OCI-LY3 (cell line): ENCODE measurements around the gene DRD3.

Experiments used
- H2AFZ ChIP-seq: fragments of 200-600, 300-600 bp; shearing (Covaris generic); 2 replicates; pipeline ENCODE4 v1.6.0; 2014; ENCODE audit warnings: antibody characterized with exemption, low read depth, low read length
- H3K27ac ChIP-seq: fragments of 200-600, 300-600 bp; sonication (generic); 2 replicates; pipeline ENCODE4 v1.5.1; 2014; ENCODE audit warnings: mild to moderate bottlenecking, low read length, moderate library complexity, mixed read lengths
- H3K27me3 ChIP-seq: fragments of 200-600, 300-600 bp; sonication (generic); 2 replicates; pipeline ENCODE4 v1.6.1; 2014; ENCODE audit warnings: low read depth, low read length, mixed read lengths
- H3K36me3 ChIP-seq: fragments of 200-600, 300-600 bp; sonication (generic); replicated peaks from 2 replicates; pipeline ENCODE3; 2014; ENCODE audit warnings: low read depth, low read length, mixed read lengths
- H3K4me1 ChIP-seq: fragments of 300-600, 200-600 bp; sonication (generic); 2 replicates; pipeline ENCODE4 v1.6.1; 2014; ENCODE audit warnings: low read length, mixed read lengths
- H3K4me2 ChIP-seq: fragments of 200-600, 300-600 bp; sonication (generic); 2 replicates; pipeline ENCODE4 v1.6.1; 2014; ENCODE audit warnings: low read length, mixed read lengths
- H3K4me3 ChIP-seq: fragments of 300-600, 200-600 bp; sonication (generic); 2 replicates; pipeline ENCODE4 v1.5.1; 2014; ENCODE audit warnings: antibody characterized with exemption, mild to moderate bottlenecking, low read length, moderate library complexity
- H3K79me2 ChIP-seq: fragments of 300-600, 200-600 bp; shearing (Covaris generic); 2 replicates; pipeline ENCODE4 v1.6.1; 2014; ENCODE audit warnings: mild to moderate bottlenecking, low read length, mixed read lengths
- H3K9ac ChIP-seq: fragments of 300-600, 200-600 bp; shearing (Covaris generic); 2 replicates; pipeline ENCODE4 v1.6.0; 2014; ENCODE audit warnings: mild to moderate bottlenecking, low read length, moderate library complexity
- H3K9me3 ChIP-seq: fragments of 200-600, 300-600 bp; shearing (Covaris generic); 2 replicates; pipeline ENCODE4 v1.6.1; 2014; ENCODE audit warnings: low read length, mixed read lengths; ENCODE audit not compliant: insufficient read depth
- H4K20me1 ChIP-seq: fragments of 200-600, 300-600 bp; sonication (generic); 2 replicates; pipeline ENCODE4 v1.6.1; 2016; ENCODE audit warnings: low read length, mixed read lengths; ENCODE audit not compliant: insufficient read depth
- EZH2phosphoT487 ChIP-seq: fragments of 200-600 bp; shearing (Covaris generic); IDR thresholded peaks from 2 replicates; pipeline ENCODE4 v1.6.1; 2018; ENCODE audit warnings: antibody characterized with exemption, mixed run types, low read depth
- TF ChIP-seq, protein P1 (sequence below): fragments of 200-600, 300-600 bp; sonication (generic); IDR thresholded peaks from 2 replicates; pipeline ENCODE4 v1.5.1; 2014; ENCODE audit warnings: antibody characterized with exemption, low read length, low read depth

The DRD3 gene

DNA sequence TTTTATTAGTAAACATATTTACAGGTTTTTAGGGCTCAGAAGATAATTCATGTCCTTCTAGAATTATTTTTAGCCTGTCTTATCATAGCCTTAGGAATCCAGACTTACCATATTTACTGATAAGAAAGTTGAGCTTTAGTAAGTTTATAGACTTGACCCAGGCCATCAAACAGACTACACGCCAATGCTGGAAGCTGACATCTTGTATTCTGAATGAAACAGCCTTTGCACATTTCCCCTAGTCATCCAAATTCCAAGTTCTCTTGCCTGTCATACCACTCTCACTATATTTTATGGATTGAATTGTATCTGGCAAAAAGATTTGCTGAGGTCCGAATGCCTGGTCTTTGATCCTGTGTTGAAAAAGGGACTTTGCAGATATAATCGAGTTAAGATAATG is 58.6 kb downstream of the DRD3 start:
- H3K4me3 ChIP-seq, result no peak overlapping the region
- H3K4me2 ChIP-seq, result no peak overlapping the region
- H3K36me3 ChIP-seq, result no peaks in the 10 kb centered on the region

DNA sequence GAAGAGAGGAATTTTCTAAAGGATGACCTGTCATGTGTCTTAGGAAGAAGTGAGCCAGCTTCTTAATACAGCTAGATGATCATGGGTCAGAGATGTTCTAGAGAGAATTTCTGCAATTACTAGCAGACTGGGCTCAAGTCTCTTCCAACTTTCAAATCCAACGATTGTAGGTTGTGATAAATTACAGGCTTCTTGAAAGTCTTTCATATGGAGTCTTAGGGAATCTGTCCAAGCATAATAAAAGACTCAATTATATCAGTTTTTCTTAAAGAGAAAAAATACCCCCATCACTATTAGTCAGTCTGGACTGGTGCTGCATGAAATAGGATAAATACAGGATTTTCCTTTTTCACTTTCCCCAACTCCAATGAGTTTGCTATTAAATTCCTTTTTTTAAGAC is 59.1 kb downstream of the DRD3 start:
- H3K79me2 ChIP-seq, result no peaks in the 10 kb centered on the region
- no peak overlapping the region for H3K4me2 ChIP-seq
- H4K20me1 ChIP-seq, result no peaks in the 10 kb centered on the region
- no peak overlapping the region for H3K4me3 ChIP-seq
- peaks cover 12% of the 10 kb centered on the region for H3K4me1 ChIP-seq
- H3K9ac ChIP-seq, result no peak overlapping the region
- TF ChIP-seq EZH2phosphoT487, result no peak
- TF ChIP-seq, protein P1, sequence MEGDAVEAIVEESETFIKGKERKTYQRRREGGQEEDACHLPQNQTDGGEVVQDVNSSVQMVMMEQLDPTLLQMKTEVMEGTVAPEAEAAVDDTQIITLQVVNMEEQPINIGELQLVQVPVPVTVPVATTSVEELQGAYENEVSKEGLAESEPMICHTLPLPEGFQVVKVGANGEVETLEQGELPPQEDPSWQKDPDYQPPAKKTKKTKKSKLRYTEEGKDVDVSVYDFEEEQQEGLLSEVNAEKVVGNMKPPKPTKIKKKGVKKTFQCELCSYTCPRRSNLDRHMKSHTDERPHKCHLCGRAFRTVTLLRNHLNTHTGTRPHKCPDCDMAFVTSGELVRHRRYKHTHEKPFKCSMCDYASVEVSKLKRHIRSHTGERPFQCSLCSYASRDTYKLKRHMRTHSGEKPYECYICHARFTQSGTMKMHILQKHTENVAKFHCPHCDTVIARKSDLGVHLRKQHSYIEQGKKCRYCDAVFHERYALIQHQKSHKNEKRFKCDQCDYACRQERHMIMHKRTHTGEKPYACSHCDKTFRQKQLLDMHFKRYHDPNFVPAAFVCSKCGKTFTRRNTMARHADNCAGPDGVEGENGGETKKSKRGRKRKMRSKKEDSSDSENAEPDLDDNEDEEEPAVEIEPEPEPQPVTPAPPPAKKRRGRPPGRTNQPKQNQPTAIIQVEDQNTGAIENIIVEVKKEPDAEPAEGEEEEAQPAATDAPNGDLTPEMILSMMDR, result no peak
- H3K36me3 ChIP-seq, result no peaks in the 10 kb centered on the region
- H3K27me3 ChIP-seq, result no peaks in the 10 kb centered on the region
- no peak overlapping the region for H2AFZ ChIP-seq
- H3K9me3 ChIP-seq, result no peaks in the 10 kb centered on the region
- H3K27ac ChIP-seq, result no peak overlapping the region

More for the DNA sequence above, 58.6 kb downstream of the DRD3 start:
- Histone ChIP-seq H3K4me1 (peaks cover 12% of the 10 kb centered on the region), H3K27me3 (no peaks in the 10 kb centered on the region), H2AFZ (no peak overlapping the region), H3K9me3 (no peaks in the 10 kb centered on the region), H3K27ac (no peak overlapping the region), H4K20me1 (no peaks in the 10 kb centered on the region), H3K79me2 (no peaks in the 10 kb centered on the region), H3K9ac (no peak overlapping the region)
- no peak for TF ChIP-seq EZH2phosphoT487

DNA sequence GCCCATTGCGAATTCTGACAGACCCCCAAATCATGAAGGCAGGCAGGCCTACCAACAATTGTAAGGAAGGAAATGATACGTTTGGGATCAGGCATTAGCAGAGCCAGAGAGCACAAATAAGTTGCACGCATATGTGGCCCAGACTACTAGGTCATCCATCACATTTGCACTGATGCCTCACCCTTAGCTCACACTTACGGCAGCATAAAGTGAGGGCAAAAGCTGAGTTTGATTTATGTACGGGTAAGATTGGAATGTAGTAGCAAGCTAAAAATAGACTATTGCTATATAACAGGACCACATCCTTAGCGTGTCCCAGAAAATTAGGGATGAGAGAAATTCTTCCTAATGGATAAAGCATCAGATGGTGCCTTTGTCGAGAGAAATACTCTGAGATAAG is 63.7 kb downstream of the DRD3 start:
- Histone ChIP-seq H2AFZ (no peak overlapping the region), H3K27ac (no peak overlapping the region), H3K36me3 (no peaks in the 10 kb centered on the region), H3K4me1 (no peaks in the 10 kb centered on the region), H3K4me3 (no peak overlapping the region), H3K4me2 (no peak overlapping the region), H4K20me1 (no peaks in the 10 kb centered on the region), H3K9me3 (no peaks in the 10 kb centered on the region), H3K9ac (no peak overlapping the region), H3K27me3 (no peaks in the 10 kb centered on the region), H3K79me2 (no peaks in the 10 kb centered on the region)
- no peak for TF ChIP-seq EZH2phosphoT487
- TF ChIP-seq, protein P1, result no peak

DNA sequence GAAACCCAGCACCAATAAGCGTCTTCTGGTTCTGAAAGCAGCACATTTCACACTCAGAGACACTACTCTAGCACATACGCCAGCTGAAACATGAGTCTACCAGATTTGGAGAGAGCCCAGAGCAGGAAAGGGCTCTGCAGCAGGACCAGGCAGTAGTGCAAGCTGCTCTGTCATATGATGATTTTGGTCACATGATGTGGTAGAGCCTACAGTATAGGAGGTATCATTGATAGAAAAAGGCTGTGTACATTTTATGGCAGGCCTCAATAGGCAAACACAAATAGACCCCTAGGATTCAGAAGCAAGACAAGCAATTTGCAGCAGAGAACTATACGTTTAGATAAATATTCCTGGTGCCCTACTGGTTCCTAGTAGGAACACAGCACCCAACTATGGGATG is 64.1 kb downstream of the DRD3 start:
- no peak overlapping the region for H2AFZ ChIP-seq
- H3K27ac ChIP-seq, result no peak overlapping the region
- H3K4me2 ChIP-seq, result no peak overlapping the region
- H3K9me3 ChIP-seq, result no peaks in the 10 kb centered on the region
- no peaks in the 10 kb centered on the region for H3K79me2 ChIP-seq
- no peaks in the 10 kb centered on the region for H4K20me1 ChIP-seq
- TF ChIP-seq, protein P1, result no peak
- no peak for TF ChIP-seq EZH2phosphoT487
- no peaks in the 10 kb centered on the region for H3K36me3 ChIP-seq
- no peak overlapping the region for H3K9ac ChIP-seq
- no peaks in the 10 kb centered on the region for H3K27me3 ChIP-seq
- H3K4me1 ChIP-seq, result no peaks in the 10 kb centered on the region
- H3K4me3 ChIP-seq, result no peak overlapping the region

DNA sequence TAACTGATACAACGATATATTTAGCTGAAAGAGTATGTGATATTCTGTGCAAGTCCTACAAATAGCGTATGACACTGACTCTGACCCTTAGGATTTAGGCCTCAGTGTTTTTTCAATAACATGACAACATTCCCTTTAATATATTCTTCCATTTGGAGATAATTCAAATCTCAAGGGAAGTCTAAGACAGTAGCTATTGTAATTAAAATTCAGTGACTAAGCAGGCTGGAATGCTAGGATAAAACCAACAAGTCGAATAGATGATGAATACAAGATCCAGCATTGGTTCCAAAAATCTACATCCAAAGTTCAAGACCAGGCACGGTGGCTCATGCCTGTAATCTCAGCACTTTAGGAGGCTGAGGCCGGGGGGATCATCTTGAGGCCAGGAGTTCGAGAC is 66.2 kb downstream of the DRD3 start:
- Histone ChIP-seq H3K4me3 (no peak overlapping the region), H3K9me3 (no peaks in the 10 kb centered on the region), H3K79me2 (no peaks in the 10 kb centered on the region), H3K9ac (no peak overlapping the region), H3K36me3 (no peaks in the 10 kb centered on the region), H3K4me1 (no peaks in the 10 kb centered on the region), H3K27ac (no peak overlapping the region), H3K27me3 (no peaks in the 10 kb centered on the region), H4K20me1 (no peaks in the 10 kb centered on the region), H2AFZ (no peak overlapping the region), H3K4me2 (no peak overlapping the region)
- TF ChIP-seq, protein P1, result no peak
- TF ChIP-seq EZH2phosphoT487, result no peak
